Mesodermal cell (in vitro differentiated cells): ENCODE data around the gene OSBPL10.

Experiments used
- H3K27ac ChIP-seq: 2 replicates; pipeline ENCODE4 v1.7.0; 2013; ENCODE audit warnings: mild to moderate bottlenecking, low read depth, low read length, moderate library complexity; ENCODE audit not compliant: severe bottlenecking
- H3K36me3 ChIP-seq: 2 replicates; pipeline ENCODE4 v1.7.1; 2013; ENCODE audit warnings: mild to moderate bottlenecking, low read length, moderate library complexity; ENCODE audit not compliant: control insufficient read depth, insufficient read depth
- H3K4me1 ChIP-seq: one replicate; pipeline ENCODE4 v1.7.1; 2013; ENCODE audit warnings: mild to moderate bottlenecking, low read length; ENCODE audit not compliant: insufficient read depth, control insufficient read depth, poor library complexity, severe bottlenecking
- H3K4me3 ChIP-seq: 2 replicates; pipeline ENCODE4 v1.7.0; 2013; ENCODE audit warnings: low read length, control low read depth, mild to moderate bottlenecking; ENCODE audit not compliant: insufficient read depth, poor library complexity, severe bottlenecking; ENCODE audit errors: extremely low read depth
- H3K9me3 ChIP-seq: 2 replicates; pipeline ENCODE4 v1.7.1; 2013; ENCODE audit warnings: mild to moderate bottlenecking, low read length, moderate library complexity; ENCODE audit not compliant: control insufficient read depth
- WGBS, 2 experiments: methylation state at CpG; one replicate each; pipeline ENCODE4 v1.1.5; 2013; ENCODE audit warnings: missing lambda C conversion rate in 2 of 2; ENCODE audit not compliant: insufficient coverage in 2 of 2; 5-methylcytosine and 5-hydroxymethylcytosine counted together

Gene OSBPL10

DNA sequence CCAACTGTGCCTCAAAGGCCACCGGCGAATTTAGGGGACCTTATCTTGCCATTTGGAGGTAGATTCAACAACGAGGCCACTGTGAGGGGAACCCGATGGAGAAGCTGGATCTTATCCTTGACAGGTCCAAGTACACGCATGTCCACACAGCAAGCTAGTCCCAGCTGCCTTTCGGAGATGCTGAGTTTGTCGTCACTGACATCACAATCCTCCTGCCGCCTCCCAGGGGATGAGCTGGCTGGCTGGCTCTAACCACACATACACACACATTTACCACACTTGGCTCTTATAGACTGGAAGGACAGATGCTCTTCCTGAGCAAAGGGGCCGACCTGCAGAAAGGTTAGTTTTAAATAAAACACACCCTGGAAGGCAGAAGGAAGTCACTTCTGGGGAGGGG, 272.1 kb downstream of the OSBPL10 start:
- no peaks in the 10 kb centered on the region for H3K4me1 ChIP-seq
- H3K36me3 ChIP-seq = no peaks in the 10 kb centered on the region
- H3K4me3 ChIP-seq = no peak overlapping the region
- no peaks in the 10 kb centered on the region for H3K9me3 ChIP-seq
- H3K27ac ChIP-seq = no peak overlapping the region
- 81 to 84% methylated on average over 8 of the region's 9 CpGs for WGBS, 2 experiments

DNA sequence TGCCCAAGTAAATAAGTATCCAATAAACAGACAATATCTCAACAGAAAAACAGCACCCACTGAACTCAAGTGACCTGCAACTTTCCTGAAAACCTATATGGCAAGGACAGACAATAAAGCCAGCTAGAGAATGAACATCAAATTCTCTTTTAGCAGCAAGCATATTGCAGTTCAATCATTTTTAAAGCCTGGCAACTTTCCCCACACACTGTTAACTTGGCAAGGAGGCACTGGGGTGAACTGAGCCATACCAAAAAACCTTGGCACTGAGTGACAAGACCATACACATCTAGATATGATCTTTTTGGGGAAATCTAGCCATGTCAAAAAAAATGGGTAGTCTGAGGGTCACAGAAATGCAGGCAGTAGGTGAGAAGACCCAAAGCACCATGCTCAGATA, 273.8 kb downstream of the OSBPL10 start:
- Histone ChIP-seq H3K9me3 (no peaks in the 10 kb centered on the region), H3K27ac (no peak overlapping the region), H3K36me3 (no peaks in the 10 kb centered on the region), H3K4me3 (no peak overlapping the region), H3K4me1 (no peaks in the 10 kb centered on the region)

DNA sequence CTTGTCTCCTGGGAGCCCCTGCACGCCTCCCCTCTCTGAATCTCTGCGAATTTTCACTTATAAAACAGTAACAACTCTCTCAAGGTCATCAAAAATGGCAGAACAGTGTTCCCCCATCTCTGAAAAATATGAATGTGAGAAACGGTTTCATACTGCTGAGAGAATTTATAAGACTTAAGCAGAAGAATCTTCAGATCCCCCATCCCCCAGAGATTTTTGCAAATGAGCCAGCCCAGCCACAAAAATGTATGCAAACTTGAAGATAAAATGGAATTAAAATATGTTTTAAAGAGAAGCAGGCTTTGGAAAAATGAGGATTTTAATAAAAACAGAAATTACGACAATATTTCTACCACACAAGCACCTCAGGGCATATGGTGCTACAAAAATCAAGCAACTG, 275.3 kb downstream of the OSBPL10 start:
- no peak overlapping the region for H3K27ac ChIP-seq
- H3K4me1 ChIP-seq = no peaks in the 10 kb centered on the region
- no peak overlapping the region for H3K4me3 ChIP-seq
- H3K36me3 ChIP-seq = no peaks in the 10 kb centered on the region
- no peaks in the 10 kb centered on the region for H3K9me3 ChIP-seq
- 80% methylated on average over 1 of the region's 4 CpGs; no CpG with 5 or more reads in 1 of the 2 experiments for WGBS, 2 experiments

DNA sequence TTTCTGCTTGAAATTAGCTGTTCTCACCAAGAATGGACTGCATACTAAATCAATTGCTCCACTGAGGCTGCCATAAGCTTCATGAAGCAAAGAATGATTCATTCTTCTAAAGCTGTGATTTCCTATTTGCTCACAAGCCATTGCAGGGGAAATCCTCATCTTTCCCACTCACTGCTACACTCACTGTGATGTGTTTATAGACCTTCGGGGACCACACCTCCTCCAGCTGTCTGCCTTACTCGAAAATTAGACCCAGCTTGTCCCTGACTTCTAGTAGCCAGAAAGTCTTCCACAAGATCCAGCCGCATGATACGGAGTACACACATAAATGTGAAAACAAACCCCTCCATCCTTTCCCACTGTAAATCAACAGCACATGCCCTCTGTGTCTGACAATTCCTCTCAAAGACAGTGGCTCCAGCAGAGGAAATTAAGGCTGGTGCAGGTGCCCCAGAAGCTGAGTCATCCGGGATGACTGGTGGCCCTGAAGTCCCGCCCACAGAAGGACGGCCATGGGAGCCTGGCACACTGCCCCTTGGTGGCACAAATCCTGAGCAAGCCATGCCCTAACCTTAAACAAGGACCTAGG, 276.4 kb downstream of the OSBPL10 start:
- H3K36me3 ChIP-seq = peaks cover 5% of the 10 kb centered on the region
- no peaks in the 10 kb centered on the region for H3K4me1 ChIP-seq
- 83 to 84% methylated on average over 6 of the region's 7 CpGs for WGBS, 2 experiments
- no peak overlapping the region for H3K27ac ChIP-seq
- no peaks in the 10 kb centered on the region for H3K9me3 ChIP-seq
- no peak overlapping the region for H3K4me3 ChIP-seq

DNA sequence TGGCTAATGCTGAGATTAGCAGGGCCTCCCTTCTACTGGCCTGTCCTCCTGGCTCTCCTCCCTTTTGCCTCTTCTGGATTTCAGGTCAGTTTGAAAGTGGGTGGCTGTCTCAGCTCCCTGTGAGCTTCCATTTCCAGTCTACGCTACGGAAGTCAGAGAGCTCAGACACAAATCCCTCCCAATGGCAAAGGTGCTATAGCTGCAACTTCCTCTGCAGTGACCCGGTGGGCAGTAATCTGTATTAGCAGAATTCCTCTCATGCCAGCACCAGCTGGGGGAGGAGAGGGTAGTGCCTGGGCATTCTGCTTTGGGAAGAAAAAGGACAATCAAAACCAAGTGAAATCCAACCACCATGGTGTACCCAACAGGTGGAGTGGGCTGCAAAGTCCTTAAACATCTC, 276.9 kb downstream of the OSBPL10 start:
- no peaks in the 10 kb centered on the region for H3K9me3 ChIP-seq
- H3K27ac ChIP-seq = no peak overlapping the region
- peaks cover 11% of the 10 kb centered on the region for H3K36me3 ChIP-seq
- no peak overlapping the region for H3K4me3 ChIP-seq
- H3K4me1 ChIP-seq = no peaks in the 10 kb centered on the region
- 90 to 94% methylated on average over 2 to 3 of the region's 3 CpGs for WGBS, 2 experiments

DNA sequence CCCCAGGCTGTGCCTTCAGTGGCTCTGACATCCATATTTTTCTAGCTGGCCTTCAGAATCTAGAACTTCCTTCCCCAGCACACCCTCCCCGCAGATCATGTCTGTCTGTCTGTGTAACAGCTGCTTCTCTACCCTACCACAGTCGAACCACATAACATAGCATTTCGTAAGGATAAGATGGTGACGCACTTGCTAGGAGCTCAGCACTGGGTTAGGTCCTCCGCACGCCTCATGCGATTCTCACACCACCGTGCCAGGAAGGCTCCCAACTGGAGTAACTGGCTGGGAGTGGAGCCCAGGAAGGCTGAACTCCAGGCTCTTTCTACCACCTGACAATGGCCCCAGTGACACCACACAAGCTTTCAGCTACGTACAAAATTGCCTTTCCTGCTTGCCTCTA, 279.8 kb downstream of the OSBPL10 start:
- no peak overlapping the region for H3K27ac ChIP-seq
- 88 to 95% methylated on average over 8 of the region's 9 CpGs for WGBS, 2 experiments
- H3K36me3 ChIP-seq = peaks cover 14% of the 10 kb centered on the region
- H3K4me1 ChIP-seq = no peaks in the 10 kb centered on the region
- H3K9me3 ChIP-seq = no peaks in the 10 kb centered on the region
- no peak overlapping the region for H3K4me3 ChIP-seq

DNA sequence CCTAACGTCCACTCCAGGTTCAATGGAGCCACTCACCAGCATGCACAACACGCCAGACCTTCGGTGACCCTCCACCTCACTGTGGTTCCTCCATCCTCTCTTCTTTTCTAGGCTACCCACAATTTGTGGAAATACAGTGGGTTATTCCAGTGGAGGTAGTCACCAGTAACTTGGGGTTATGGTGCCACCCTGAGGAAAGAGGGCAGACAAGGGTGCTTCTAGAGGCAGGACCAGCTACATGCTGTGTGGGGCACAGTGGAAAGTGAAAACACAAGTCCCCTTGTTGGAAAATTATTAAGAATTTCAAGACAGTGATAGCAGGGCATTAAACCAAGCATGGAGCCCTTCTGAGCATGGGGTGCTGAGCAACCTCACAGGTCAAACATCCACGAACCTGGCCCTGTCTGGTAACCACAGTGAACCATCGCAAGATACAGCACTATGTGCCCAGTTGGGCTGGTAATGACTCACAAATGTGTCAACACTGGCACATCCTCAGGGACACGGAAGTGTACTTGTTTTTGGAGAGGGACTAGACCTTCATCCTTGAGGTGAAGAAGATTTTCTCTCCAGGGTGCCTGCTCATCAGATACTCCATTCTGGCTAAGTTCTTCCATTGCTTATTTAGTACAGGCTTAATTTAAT, 281.6 kb downstream of the OSBPL10 start:
- 88 to 96% methylated on average over 3 to 4 of the region's 6 CpGs for WGBS, 2 experiments
- H3K4me3 ChIP-seq = no peak overlapping the region
- peaks cover 14% of the 10 kb centered on the region for H3K36me3 ChIP-seq
- H3K27ac ChIP-seq = no peak overlapping the region
- no peaks in the 10 kb centered on the region for H3K4me1 ChIP-seq
- no peaks in the 10 kb centered on the region for H3K9me3 ChIP-seq

DNA sequence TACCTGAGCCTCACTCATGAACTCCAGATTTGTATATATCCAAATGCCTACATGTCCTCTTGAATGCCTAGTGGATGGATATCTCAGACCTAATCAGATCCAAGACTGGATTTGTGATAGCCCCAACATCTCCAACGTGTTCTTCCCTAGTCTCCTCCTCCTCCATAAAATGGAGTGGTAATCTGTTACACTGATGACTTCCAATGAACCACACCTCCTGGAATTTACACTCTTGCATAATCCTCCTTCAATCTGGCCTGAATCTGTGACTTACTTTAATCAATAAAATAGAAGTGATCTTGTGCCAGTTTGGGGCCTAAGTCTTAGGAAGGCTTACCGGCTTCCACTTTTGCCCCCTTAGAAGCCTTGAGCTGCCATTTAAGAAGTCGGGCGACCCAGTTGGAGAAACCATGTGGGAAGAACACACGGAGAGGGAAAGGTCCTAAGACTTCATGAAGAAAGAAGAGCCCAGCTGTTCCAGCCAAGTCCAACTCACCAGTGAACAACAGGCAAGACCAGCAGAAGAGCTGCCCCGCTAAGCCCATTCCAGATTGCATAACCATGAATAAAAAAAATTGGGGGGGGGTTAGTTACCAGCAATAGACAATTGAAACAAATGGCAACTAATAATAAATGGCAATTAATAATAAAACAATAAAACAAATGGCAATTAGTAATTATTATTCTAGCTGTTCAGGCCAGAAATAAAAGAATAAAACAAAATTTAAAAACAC, 284.1 kb downstream of the OSBPL10 start:
- WGBS, 2 experiments = 84 to 100% methylated on average over 4 to 5 of the region's 6 CpGs
- H3K9me3 ChIP-seq = no peaks in the 10 kb centered on the region
- peaks cover 14% of the 10 kb centered on the region for H3K36me3 ChIP-seq
- no peak overlapping the region for H3K4me3 ChIP-seq
- H3K27ac ChIP-seq = no peak overlapping the region
- H3K4me1 ChIP-seq = no peaks in the 10 kb centered on the region

DNA sequence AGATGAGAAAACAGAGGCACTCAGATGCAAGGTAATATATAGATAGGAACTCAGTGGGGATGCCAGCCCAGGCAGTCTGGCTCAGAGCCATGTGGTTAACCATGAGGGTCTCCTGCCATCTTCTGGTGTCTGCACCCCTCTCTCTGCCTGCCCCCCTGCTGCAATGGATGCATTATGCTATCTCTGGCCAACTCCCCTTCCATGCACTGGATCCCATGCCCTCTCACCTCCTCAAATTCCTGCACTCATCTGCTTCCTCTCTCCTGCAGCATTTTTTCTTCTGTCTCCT, 285.1 kb downstream of the OSBPL10 start:
- no peak overlapping the region for H3K27ac ChIP-seq

DNA sequence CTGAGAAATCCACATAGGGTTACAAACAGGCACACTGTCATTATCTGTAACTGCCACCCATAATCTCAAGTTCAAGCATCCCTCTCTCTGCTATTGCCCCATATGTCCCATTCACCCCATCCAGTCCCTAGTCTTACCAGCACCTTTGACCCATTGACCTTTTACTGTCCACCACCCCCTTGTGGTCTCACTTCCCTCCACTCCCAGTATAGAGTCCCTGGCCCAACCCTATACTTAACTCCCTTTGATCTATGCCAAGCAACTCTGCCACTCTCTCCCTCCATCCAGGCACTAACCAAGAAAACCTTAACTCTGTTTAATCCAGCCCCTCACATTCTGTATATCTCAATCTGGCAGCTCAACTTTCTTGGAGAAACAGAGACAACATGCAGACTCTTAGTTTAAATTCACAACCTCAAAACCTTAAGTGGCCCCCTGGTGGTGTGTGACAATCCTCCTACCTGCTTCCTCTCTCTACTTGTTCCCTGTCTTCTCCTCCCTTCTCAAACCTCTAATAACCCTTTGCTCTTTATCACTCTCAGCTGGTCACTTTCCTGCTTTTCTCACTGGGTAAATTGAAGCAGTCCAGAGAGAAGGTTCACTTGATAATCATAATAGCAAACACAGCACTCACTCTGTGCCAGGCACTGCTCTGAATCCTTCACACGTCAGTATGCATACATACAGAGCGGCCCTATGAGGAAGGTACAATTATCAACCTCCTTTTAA, 285.6 kb downstream of the OSBPL10 start:
- no peak overlapping the region for H3K27ac ChIP-seq
- H3K4me3 ChIP-seq = no peak overlapping the region
- H3K9me3 ChIP-seq = no peaks in the 10 kb centered on the region
- H3K36me3 ChIP-seq = peaks cover 21% of the 10 kb centered on the region
- H3K4me1 ChIP-seq = no peaks in the 10 kb centered on the region
- 80% methylated on average over 2 of the region's 2 CpGs; no CpG with 5 or more reads in 1 of the 2 experiments for WGBS, 2 experiments

More for the DNA sequence above, 285.1 kb downstream of the OSBPL10 start:
- no peaks in the 10 kb centered on the region for H3K9me3 ChIP-seq
- no peak overlapping the region for H3K4me3 ChIP-seq
- no peaks in the 10 kb centered on the region for H3K4me1 ChIP-seq
- peaks cover 21% of the 10 kb centered on the region for H3K36me3 ChIP-seq
